Activated T-helper 1 cell treated with anti-CD3 and anti-CD28 coated beads, Interleukin-12 subunit alpha, Interleukin-12 subunit beta, Interleukin-2, Interleukin-4 antibody, amounts not matched to agents 30 ng/mL and 10 ng/mL and 1 ng/mL, durations not matched to agents 14 hours and 24 hours and 36 hours (primary cell): Measurements from ENCODE around the gene NLRX1. TPM values are rescaled to one million over a fixed set of nuclear protein-coding genes. Genes with fewer than 3 reads are reported as not detected.
"Not testable (repeated sequence)": the region's sequence is repeated elsewhere in the genome, so short reads cannot be mapped to it uniquely, and the experiment has no call there.

Experiments
- DNase-seq: peaks from one replicate; pipeline ENCODE4 v3.0.0; 2021; ENCODE audit warnings: low spot score
- H3K27ac Mint-ChIP-seq: one replicate; pipeline ENCODE4 v1.8.0; 2021; ENCODE audit warnings: mild to moderate bottlenecking, mixed read lengths
- H3K27me3 Mint-ChIP-seq: one replicate; pipeline ENCODE4 v1.8.0; 2022; ENCODE audit warnings: mild to moderate bottlenecking, moderate library complexity, mixed read lengths; ENCODE audit not compliant: insufficient read depth
- H3K36me3 Mint-ChIP-seq: one replicate; pipeline ENCODE4 v1.8.0; 2021; ENCODE audit warnings: low read depth, mixed read lengths
- H3K4me1 Mint-ChIP-seq: one replicate; pipeline ENCODE4 v1.8.0; 2021; ENCODE audit warnings: low read depth, mixed read lengths
- H3K4me3 Mint-ChIP-seq: one replicate; pipeline ENCODE4 v1.8.0; 2021; ENCODE audit warnings: mild to moderate bottlenecking, moderate library complexity, mixed read lengths
- H3K9me3 Mint-ChIP-seq: one replicate; pipeline ENCODE4 v1.8.0; 2021; ENCODE audit warnings: mixed read lengths
- intact Hi-C: fragments of 100-400 bp; cut with micrococcal nuclease; formaldehyde crosslinking; loops from one replicate; pipeline ENCODE4 v1.15.1; 2024
- total RNA-seq: library from RNA; stranded (reverse); gene quantifications from 2 replicates; pipeline ENCODE4 v1.2.3, GENCODE V29; 2022

The NLRX1 gene
- total RNA-seq, 1 donor from 2014 or later: 24.1 TPM

DNA sequence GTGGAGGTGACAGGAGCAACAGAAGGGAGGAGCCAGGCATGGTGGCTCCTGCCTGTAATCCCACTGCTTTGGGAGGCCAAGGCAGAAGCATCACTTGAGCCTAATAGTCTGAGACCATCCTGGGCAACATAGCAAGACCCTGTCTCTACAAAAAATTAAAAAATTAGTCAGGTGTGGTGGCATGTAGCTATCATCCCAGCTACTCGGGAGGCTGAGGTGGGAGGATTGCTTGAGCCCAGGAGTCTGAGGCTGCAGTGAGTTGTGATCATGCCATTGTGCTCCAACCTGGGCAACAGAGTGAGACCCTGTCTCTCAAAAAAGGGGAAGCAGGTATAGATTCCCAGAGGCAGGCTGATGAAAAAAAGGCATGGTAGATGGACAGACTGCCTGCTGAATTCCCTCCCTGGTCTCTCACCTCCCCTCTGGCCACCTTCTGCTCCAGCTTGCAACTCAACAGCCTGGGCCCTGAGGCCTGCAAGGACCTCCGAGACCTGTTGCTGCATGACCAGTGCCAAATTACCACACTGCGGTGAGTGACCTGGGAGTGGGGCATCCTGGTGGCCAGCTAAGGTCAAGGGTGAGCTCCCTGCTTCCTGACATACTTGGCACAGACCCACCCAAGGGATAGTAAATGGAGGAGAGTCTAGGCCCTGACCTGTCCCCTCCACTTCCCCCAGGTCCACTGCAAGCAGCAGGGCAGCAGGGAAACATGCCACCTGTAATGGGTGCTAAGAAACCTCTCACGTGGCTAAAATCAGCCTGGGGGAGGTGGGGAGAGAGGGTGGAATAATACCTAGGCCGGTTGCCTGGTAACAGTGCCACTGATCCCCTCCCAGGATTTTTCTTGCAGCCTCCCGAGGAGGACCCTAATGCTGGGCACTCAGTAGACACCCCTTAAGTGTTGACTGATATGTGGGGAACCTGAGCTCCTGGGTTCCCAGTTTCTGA, 12.5 kb downstream of the NLRX1 start:
- no peak overlapping the region for H3K27ac Mint-ChIP-seq
- no peaks in the 10 kb centered on the region for H3K9me3 Mint-ChIP-seq
- H3K4me1 Mint-ChIP-seq: peaks cover 15% of the 10 kb centered on the region
- no peak for DNase-seq
- H3K4me3 Mint-ChIP-seq: no peak overlapping the region
- H3K27me3 Mint-ChIP-seq: peaks cover 5% of the 10 kb centered on the region
- peaks cover 17% of the 10 kb centered on the region for H3K36me3 Mint-ChIP-seq
- intact Hi-C loops: no loop called here

GRCh38 chr11:119181677-119182412, 13.3 kb downstream of the NLRX1 start:
- intact Hi-C loops: no loop called here
- no peak overlapping the region for H3K4me3 Mint-ChIP-seq
- peaks cover 17% of the 10 kb centered on the region for H3K36me3 Mint-ChIP-seq
- H3K27me3 Mint-ChIP-seq: peaks cover 5% of the 10 kb centered on the region
- peaks cover 15% of the 10 kb centered on the region for H3K4me1 Mint-ChIP-seq
- DNase-seq: no peak
- no peak overlapping the region for H3K27ac Mint-ChIP-seq
- H3K9me3 Mint-ChIP-seq: no peaks in the 10 kb centered on the region

- H3K9me3 Mint-ChIP-seq, H3K4me3 Mint-ChIP-seq, DNase-seq, H3K27ac Mint-ChIP-seq, H3K27me3 Mint-ChIP-seq, H3K4me1 Mint-ChIP-seq, intact Hi-C loops: not testable (repeated sequence)
- peaks cover 13% of the 10 kb centered on the region for H3K36me3 Mint-ChIP-seq
Observed at GRCh38 chr11:119184399-119184798, 15.9 kb downstream of the NLRX1 start.

DNA sequence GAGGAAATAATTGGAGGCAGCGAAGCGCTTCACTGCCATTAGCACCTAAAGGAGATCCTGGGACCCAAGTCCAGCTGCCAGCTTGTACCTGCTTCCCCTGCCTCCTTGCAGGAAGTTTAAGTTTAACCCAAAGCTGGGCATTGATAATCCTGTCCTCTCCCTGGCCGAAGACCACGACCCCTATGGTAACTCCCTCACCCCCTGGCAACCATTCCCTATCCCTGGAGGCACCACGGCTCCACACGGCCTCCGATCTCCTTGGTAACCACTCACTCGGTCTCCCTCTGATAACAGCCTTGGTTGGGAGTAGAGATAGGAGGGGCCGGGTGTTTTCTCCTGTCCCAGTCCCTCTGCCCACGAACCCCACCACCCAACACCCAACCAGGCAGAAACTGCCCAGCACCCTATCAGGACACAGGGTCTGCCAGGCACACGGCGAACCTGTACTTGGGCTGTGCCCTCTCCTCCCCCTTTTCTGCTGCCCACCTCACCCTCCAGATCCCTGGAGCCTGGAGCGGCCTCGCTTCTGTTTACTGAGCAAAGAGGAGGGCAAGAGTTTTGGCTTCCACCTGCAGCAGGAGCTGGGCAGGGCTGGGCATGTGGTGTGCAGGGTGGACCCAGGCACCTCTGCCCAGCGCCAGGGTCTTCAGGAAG, 17.6 kb downstream of the NLRX1 start:
- peaks cover 10% of the 10 kb centered on the region for H3K36me3 Mint-ChIP-seq
- H3K4me1 Mint-ChIP-seq: no peaks in the 10 kb centered on the region
- no peak overlapping the region for H3K4me3 Mint-ChIP-seq
- no peak overlapping the region for H3K27ac Mint-ChIP-seq
- H3K27me3 Mint-ChIP-seq: peaks cover 9% of the 10 kb centered on the region
- no peak for DNase-seq
- no peaks in the 10 kb centered on the region for H3K9me3 Mint-ChIP-seq
- intact Hi-C loops: no loop called here

- Mint-ChIP-seq H3K4me1 (no peaks in the 10 kb centered on the region), H3K27ac (no peak overlapping the region), H3K27me3 (peaks cover 9% of the 10 kb centered on the region), H3K4me3 (no peak overlapping the region), H3K9me3 (no peaks in the 10 kb centered on the region), H3K36me3 (peaks cover 9% of the 10 kb centered on the region)
- intact Hi-C loops: no loop called here
- DNase-seq: no peak
Observed at GRCh38 chr11:119187123-119187892, 18.8 kb downstream of the NLRX1 start.

DNA sequence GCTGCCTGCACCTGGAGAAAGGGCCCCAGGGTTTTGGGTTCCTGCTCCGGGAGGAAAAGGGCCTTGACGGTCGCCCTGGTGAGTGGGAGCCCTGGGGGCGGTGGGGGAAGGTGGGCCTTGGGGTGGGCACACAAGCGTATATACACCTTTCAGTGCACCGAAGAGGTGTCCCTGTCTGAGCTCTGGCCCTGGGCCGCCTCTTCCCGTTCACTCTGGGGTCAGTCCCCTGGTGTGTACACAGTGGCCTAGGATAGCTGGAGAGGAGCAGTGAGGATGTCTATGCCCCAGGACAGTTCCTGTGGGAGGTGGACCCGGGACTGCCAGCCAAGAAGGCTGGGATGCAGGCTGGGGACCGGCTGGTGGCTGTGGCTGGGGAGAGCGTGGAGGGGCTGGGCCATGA, 19.5 kb downstream of the NLRX1 start:
- no peak for DNase-seq
- intact Hi-C loops: no loop called here
- Mint-ChIP-seq H3K27ac (no peak overlapping the region), H3K4me1 (no peaks in the 10 kb centered on the region), H3K4me3 (no peak overlapping the region), H3K36me3 (peaks cover 6% of the 10 kb centered on the region), H3K27me3 (peaks cover 9% of the 10 kb centered on the region), H3K9me3 (no peaks in the 10 kb centered on the region)

- no peak for DNase-seq
- Mint-ChIP-seq H3K4me3 (no peak overlapping the region), H3K4me1 (no peaks in the 10 kb centered on the region), H3K27me3 (peaks cover 11% of the 10 kb centered on the region), H3K27ac (no peak overlapping the region), H3K9me3 (no peaks in the 10 kb centered on the region), H3K36me3 (peaks cover 3% of the 10 kb centered on the region)
- intact Hi-C loops: no loop called here
Observed at GRCh38 chr11:119188887-119189286, 20.4 kb downstream of the NLRX1 start.

GRCh38 chr11:119189393-119189792, 20.9 kb downstream of the NLRX1 start:
- no peak for DNase-seq
- peaks cover under 1% of the 10 kb centered on the region for H3K36me3 Mint-ChIP-seq
- no peak overlapping the region for H3K4me3 Mint-ChIP-seq
- intact Hi-C loops: no loop called here
- no peaks in the 10 kb centered on the region for H3K4me1 Mint-ChIP-seq
- peaks cover 13% of the 10 kb centered on the region for H3K27me3 Mint-ChIP-seq
- H3K9me3 Mint-ChIP-seq: no peaks in the 10 kb centered on the region
- H3K27ac Mint-ChIP-seq: no peak overlapping the region

GRCh38 chr11:119190531-119190930, 22.0 kb downstream of the NLRX1 start:
- H3K4me1 Mint-ChIP-seq: no peaks in the 10 kb centered on the region
- no peaks in the 10 kb centered on the region for H3K36me3 Mint-ChIP-seq
- intact Hi-C loops: no loop called here
- DNase-seq: no peak
- no peaks in the 10 kb centered on the region for H3K9me3 Mint-ChIP-seq
- peaks cover 11% of the 10 kb centered on the region for H3K27me3 Mint-ChIP-seq
- no peak overlapping the region for H3K4me3 Mint-ChIP-seq
- no peak overlapping the region for H3K27ac Mint-ChIP-seq

DNA sequence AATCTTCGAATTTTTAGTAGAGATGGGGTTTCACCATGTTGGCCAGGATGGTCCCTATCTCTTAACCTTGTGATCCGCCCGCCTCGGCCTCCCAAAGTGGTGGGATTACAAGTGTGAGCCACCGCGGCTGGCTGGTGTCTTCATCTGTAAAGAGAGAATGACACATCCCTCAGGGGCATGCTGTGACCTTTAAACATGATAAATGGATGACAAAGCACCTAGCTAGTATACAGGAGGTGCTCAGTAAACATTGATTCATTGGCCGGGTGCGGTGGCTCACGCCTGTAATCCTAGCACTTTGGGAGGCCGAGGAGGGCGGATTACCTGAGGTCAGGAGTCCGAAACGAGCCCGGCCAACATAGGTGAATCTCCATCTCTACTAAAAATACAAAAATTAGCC, 22.7 kb downstream of the NLRX1 start:
- H3K36me3 Mint-ChIP-seq, intact Hi-C loops, DNase-seq, H3K4me1 Mint-ChIP-seq, H3K9me3 Mint-ChIP-seq, H3K27me3 Mint-ChIP-seq, H3K4me3 Mint-ChIP-seq, H3K27ac Mint-ChIP-seq: not testable (repeated sequence)

DNA sequence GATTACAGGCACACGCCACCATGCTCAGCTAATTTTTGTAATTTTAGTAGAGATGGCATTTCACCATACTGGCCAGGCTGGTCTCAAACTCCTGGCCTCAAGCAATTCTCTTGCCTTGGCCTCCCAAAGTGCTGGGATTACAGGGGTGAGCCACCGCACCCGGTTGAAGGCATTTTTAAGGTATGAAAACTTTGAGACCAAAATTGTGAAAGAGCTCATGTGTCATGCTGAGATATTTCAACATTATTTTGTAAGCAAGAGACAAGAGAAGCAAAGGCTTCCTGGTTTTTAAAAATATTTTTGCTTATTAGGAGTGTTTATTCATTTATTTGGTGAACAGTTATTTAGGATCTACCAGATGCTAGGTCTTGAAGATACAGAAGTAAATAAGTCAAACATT, 23.6 kb downstream of the NLRX1 start:
- intact Hi-C loops: no loop called here
- no peak for DNase-seq
- Mint-ChIP-seq H3K4me3 (no peak overlapping the region), H3K4me1 (peaks cover 6% of the 10 kb centered on the region), H3K9me3 (no peaks in the 10 kb centered on the region), H3K36me3 (no peaks in the 10 kb centered on the region), H3K27ac (no peak overlapping the region), H3K27me3 (peaks cover 8% of the 10 kb centered on the region)

DNA sequence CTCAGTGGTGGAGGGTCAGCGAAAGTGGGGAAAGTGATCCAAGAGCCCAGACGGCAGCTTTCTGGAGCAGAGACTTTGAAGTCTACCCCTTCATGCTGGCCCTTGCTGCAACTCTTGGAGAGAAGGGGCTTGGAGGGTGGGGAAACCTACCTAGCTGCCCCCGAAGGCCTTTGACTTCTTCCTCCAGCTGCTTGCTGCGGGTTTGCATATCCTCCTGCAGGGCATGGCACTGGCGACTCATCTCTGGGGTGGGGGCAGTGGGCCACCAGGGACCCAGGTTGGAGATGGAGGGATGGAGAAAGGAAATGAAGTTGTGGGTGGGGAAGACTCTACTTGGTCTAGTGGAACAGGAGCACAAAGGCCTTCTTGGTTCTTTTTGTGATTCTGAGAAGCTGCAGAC, 24.5 kb downstream of the NLRX1 start:
- Mint-ChIP-seq H3K36me3 (no peaks in the 10 kb centered on the region), H3K4me3 (no peak overlapping the region), H3K27me3 (peaks cover 8% of the 10 kb centered on the region), H3K9me3 (no peaks in the 10 kb centered on the region), H3K27ac (no peak overlapping the region), H3K4me1 (peaks cover 9% of the 10 kb centered on the region)
- no peak for DNase-seq
- intact Hi-C loops: no loop called here
